ENCODE results near the gene FKBP1A. TPM values are rescaled to one million over a fixed set of nuclear protein-coding genes. Genes with fewer than 3 reads are reported as not detected.

FKBP1A gene
- total RNA-seq, 4 donors from 2014 or later: 76.2 to 132 (median 102) TPM

GRCh38 chr20:1327241-1327653, 65.6 kb downstream of the FKBP1A start:
- intact Hi-C loops (cut with DNase I): no loop called here
- DNase-seq: no peak
- peak overlapping the region; percentile 27 to 95 (median 82) for H3K4me3 ChIP-seq

DNA sequence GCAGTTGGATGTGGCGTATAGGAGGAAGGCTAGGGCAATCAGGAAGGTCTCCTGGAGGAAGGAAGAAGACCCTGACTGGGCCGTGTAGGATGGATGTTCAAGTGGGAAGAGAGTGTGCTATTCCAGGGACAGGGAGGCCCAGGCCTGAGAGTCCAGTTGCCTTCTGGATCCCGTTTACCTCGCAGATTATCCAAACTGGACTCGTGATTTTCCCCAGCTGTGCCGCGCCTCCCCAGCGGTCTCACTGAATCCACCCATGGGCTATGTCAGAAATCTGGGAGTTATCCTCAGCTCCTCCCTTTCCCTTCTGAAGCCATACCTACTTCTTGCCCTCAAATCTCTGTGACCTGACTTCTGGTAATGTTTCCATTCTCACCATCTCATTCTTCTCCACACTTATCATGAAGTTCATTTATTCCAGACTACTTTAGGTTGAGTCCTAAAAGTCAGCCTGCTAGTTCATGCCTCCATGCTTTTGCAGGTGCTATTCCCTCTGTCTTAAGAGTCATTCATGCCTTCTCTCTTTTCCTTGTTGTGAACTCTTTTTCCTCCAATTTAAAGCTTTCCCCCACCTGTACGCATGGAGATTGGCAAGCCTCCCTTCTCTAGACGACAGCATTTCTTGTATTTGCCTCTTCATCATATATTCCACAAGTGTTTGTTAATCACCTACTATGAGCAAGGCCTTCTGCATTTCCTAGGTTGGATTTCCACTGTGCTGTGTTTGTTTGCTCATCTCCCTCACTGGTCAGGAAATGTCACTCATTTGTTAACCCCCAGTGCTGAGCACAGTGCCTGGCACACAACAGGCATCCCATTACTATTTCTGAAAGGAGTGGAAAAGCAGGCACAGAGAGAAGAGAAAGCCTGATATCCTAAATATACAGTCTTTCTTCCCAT, 66.6 kb downstream of the FKBP1A start:
- Histone ChIP-seq H3K4me3 (peak overlapping the region; percentile 53 to 95 (median 82)), H3K4me1 (peaks cover 48 to 91% (median 68%) of the 10 kb centered on the region in 3 donors), H3K36me3 (no peaks in the 10 kb centered on the region), H3K27me3 (no peaks in the 10 kb centered on the region), H3K27ac (peak overlapping the region; percentile 96 to 99 (median 98)), H3K9me3 (no peaks in the 10 kb centered on the region)
- WGBS, 2 donors: 23 to 25% methylated on average over 8 to 10 of the region's 10 CpGs
- TF ChIP-seq CTCF (IDR thresholded peaks at IDR 0.05) (no peak), POLR2A (IDR thresholded peaks at IDR 0.05) (no peak)
- intact Hi-C loops (cut with DNase I): no loop called here
- no peak for DNase-seq

More at GRCh38 chr20:1327241-1327653, 65.6 kb downstream of the FKBP1A start:
- Histone ChIP-seq H3K36me3 (peaks cover 0 to 2% (median 0%) of the 10 kb centered on the region in 3 donors), H3K27ac (peak overlapping the region; percentile 96 to 99 (median 98)), H3K9me3 (no peaks in the 10 kb centered on the region), H3K4me1 (peaks cover 48 to 90% (median 65%) of the 10 kb centered on the region in 3 donors), H3K27me3 (no peaks in the 10 kb centered on the region)
- no peak for TF ChIP-seq CTCF (IDR thresholded peaks at IDR 0.05)
- TF ChIP-seq POLR2A (IDR thresholded peaks at IDR 0.05): peak in 1 of 4 donors; percentile 54
- 31 to 43% methylated on average over 3 to 6 of the region's 8 CpGs for WGBS, 2 donors

GRCh38 chr20:1325173-1326030, 67.5 kb downstream of the FKBP1A start:
- H3K4me1 ChIP-seq: peaks cover 39 to 82% (median 62%) of the 10 kb centered on the region in 3 donors
- no peaks in the 10 kb centered on the region for H3K36me3 ChIP-seq
- no peaks in the 10 kb centered on the region for H3K9me3 ChIP-seq
- TF ChIP-seq CTCF (IDR thresholded peaks at IDR 0.05) (peak in 5 of 6 experiments; percentile 8 to 51 (median 41)), POLR2A (IDR thresholded peaks at IDR 0.05) (peak in 3 of 4 donors; percentile 62 to 95 (median 91))
- DNase-seq: peak; percentile 77
- 0 to 1% methylated on average over 25 to 27 of the region's 56 CpGs for WGBS, 2 donors
- peak overlapping the region; percentile 96 to 99 (median 98) for H3K27ac ChIP-seq
- peak overlapping the region; percentile 53 to 95 (median 82) for H3K4me3 ChIP-seq
- no peaks in the 10 kb centered on the region for H3K27me3 ChIP-seq
- intact Hi-C loops (cut with DNase I): no loop called here

DNA sequence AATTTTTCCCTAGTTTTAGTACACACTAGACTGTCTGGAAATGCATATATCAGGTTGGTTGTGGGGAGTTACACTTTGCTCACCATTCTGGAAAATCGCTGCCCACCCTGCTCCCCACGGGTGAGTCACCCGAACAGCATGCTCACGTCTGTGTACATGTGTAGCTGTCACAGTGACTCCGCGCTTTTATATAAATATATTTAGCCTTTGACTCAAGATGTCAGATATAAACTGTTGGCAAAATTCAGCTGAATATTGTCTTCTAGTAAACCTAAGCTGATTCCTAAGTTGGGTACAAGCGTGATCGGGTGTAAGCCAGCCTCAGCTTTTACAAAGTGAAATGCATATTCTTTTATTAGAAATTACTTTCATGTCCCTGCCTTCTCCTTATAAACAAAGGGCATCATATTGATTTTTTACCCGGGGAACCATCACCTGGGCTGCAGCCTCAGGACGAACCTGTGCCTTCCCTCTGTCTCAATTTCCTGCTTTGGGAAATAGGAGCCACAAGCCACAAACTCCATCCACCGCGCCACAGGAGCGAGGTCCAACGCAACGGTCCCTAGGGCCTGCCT, 68.2 kb downstream of the FKBP1A start:
- H3K27ac ChIP-seq: peak overlapping the region; percentile 96 to 99 (median 98)
- H3K27me3 ChIP-seq: no peaks in the 10 kb centered on the region
- no peak for TF ChIP-seq POLR2A (IDR thresholded peaks at IDR 0.05)
- no peak for TF ChIP-seq CTCF (IDR thresholded peaks at IDR 0.05)
- H3K4me1 ChIP-seq: peaks cover 36 to 75% (median 55%) of the 10 kb centered on the region in 3 donors
- no peak for DNase-seq
- H3K9me3 ChIP-seq: no peaks in the 10 kb centered on the region
- WGBS, 2 donors: 14 to 20% methylated on average over 14 to 15 of the region's 15 CpGs
- H3K36me3 ChIP-seq: peaks cover 0 to 5% (median 0%) of the 10 kb centered on the region in 3 donors
- H3K4me3 ChIP-seq: peak overlapping the region; percentile 53 to 95 (median 82)
- intact Hi-C loops (cut with DNase I): no loop called here
